Measurements from ENCODE around the gene CYTH1.

DNA sequence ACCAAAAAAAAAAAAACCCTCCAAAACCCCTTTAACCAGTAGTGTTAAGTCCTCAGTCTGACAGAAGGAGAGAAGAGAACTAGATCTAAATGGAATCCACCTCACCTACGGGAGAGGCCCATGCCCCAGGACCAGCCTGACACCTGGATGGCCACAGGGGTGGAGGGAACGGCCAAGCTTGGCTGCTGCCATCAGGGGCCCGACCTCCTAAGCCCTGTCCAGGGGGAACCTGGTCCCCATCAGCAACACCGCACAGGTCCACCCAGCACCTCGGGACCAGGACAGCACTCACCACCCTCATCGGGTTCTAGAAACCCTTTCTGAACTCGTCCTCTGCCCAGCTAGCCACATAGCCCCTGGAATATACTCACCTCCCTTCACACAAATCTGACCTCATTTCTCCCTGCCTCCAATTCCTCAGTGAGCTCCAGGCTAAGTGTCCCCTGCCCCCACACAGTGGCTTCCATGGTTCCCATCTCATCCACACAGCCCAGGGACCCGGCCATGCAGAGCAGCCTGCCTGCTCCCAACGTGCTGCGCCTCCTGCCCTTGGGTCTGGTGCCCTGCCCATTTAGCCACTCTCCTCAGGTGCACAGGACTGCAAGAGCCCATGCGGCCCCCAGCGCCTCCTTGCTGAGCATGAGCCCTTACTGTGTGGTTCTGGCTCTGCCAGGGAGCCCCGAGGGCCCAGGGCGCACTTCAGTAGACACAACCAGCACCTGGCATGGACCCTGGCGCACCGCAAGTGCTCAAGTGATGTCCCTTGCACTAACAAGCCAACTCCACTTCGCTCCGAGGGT lies 18.3 kb upstream of the CYTH1 start:
- no peak for TF ChIP-seq EP300 (IDR thresholded peaks at IDR 0.05)
- TF ChIP-seq, protein P1, sequence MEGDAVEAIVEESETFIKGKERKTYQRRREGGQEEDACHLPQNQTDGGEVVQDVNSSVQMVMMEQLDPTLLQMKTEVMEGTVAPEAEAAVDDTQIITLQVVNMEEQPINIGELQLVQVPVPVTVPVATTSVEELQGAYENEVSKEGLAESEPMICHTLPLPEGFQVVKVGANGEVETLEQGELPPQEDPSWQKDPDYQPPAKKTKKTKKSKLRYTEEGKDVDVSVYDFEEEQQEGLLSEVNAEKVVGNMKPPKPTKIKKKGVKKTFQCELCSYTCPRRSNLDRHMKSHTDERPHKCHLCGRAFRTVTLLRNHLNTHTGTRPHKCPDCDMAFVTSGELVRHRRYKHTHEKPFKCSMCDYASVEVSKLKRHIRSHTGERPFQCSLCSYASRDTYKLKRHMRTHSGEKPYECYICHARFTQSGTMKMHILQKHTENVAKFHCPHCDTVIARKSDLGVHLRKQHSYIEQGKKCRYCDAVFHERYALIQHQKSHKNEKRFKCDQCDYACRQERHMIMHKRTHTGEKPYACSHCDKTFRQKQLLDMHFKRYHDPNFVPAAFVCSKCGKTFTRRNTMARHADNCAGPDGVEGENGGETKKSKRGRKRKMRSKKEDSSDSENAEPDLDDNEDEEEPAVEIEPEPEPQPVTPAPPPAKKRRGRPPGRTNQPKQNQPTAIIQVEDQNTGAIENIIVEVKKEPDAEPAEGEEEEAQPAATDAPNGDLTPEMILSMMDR (IDR thresholded peaks at IDR 0.05): no peak
- no peak for TF ChIP-seq POLR2AphosphoS5 (IDR thresholded peaks at IDR 0.05)
- no peak for TF ChIP-seq POLR2A (IDR thresholded peaks at IDR 0.05)

Data from upper lobe of left lung (tissue), 4 donors.